ENCODE results near the gene AGAP2.

- no peak for TF ChIP-seq CTCF (IDR thresholded peaks at IDR 0.05)
- no peak for TF ChIP-seq POLR2A (IDR thresholded peaks at IDR 0.05)
Measured at GRCh38 chr12:57744194-57744776, 5.7 kb upstream of the AGAP2 start.
